IPS-18c (cell line): ENCODE results near the gene DEPDC1B.
"Not testable (repeated sequence)": the region's sequence is repeated elsewhere in the genome, so short reads cannot be mapped to it uniquely, and the experiment has no call there.

ENCODE experiments used
- H3K4me3 ChIP-seq: 2 replicates; pipeline ENCODE4 v1.7.0; 2013; ENCODE audit warnings: low read depth, mild to moderate bottlenecking, low read length, moderate library complexity; ENCODE audit not compliant: insufficient read depth
- H3K9me3 ChIP-seq: one replicate; pipeline ENCODE4 v1.6.1; 2013; ENCODE audit warnings: mild to moderate bottlenecking, low read length, moderate library complexity; ENCODE audit not compliant: control insufficient read depth, insufficient read depth

Gene DEPDC1B

DNA sequence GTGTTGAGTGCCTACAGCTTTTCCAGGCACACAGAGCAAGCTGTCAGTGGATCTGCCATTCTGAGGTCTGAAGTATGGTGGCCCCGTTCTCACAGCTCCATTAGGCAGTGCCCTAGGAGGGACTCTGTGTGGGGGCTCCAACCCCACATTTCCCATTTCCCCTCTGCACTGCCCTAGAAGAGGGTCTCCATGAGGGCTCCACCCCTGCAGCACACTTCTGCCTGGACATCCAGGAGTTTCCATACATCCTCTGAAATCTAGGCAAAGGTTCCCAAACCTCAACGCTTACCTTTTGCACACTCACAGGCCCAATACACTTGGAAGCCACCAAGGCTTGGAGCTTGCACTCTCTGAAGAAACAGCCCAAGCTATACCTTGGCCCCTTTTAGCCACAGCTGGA lies 131.3 kb downstream of the DEPDC1B start:
- Histone ChIP-seq H3K9me3 (peaks cover 8% of the 10 kb centered on the region), H3K4me3 (no peak overlapping the region)

DNA sequence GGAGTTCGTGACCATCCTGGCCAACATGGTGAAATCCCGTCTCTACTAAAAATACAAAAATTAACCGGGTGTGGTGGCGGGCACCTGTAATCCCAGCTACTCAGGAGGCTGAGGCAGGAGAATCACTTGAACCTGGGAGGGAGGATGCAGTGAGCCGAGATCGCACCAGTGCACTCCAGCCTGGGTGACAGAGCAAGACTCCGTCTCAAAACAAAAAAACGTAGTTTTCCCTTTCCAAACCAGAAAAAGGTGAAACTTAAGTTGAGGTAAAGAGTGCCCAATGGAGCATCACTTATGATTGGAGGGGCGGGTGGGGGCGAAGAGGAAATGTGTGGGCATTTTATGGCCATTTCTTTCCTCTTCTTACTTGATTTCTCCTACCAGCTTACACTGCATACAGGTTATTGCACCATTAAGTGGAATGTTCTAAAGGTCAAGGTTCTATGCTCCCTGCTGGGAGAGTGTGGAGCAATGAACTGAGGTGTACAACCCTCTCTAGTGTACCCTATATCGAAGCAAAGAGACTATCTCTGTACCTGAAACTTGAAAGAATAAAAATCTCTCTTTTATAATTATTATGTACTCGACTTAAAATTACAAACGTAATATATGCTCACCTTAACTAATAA lies 136.2 kb downstream of the DEPDC1B start:
- peaks cover 5% of the 10 kb centered on the region for H3K9me3 ChIP-seq
- no peak overlapping the region for H3K4me3 ChIP-seq

DNA sequence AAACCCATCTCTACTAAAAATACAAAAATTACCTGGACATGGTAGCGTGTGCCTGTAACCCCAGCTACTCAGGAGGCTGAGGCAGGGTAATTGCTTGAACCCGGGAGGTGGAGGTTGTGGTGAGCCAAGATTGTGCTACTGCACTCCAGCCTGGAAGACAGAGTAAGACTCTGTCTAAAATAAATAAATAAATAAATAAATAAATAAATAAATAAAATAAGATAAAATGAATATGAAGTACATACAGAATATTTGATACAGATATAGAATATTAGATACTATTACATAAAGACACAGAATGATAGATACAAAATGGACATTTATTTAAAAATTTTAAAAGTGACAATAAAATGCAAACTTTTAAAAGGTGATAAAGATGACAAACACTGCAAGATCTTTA lies 146.7 kb downstream of the DEPDC1B start:
- not testable (repeated sequence) for H3K4me3 ChIP-seq, H3K9me3 ChIP-seq

DNA sequence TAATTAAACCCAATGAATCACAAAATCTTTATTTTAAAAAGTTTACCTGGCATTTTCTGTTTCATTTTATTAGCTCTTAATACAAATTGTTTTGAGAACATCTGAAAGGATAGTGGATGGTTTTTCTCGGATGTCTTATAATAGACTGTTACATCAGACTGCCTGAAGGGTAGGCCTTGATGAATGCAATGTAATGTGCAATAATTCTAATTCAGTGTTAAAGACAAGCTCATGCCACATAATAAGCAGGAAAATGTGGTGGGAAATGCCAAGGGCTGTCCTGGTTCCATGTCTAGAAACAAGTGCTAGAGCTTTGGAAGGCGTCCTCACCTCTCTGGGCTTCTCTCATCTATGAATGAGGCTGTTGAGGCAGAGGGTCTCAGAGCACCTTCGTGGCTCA lies 148.1 kb downstream of the DEPDC1B start:
- peaks cover 2% of the 10 kb centered on the region for H3K9me3 ChIP-seq
- no peak overlapping the region for H3K4me3 ChIP-seq

DNA sequence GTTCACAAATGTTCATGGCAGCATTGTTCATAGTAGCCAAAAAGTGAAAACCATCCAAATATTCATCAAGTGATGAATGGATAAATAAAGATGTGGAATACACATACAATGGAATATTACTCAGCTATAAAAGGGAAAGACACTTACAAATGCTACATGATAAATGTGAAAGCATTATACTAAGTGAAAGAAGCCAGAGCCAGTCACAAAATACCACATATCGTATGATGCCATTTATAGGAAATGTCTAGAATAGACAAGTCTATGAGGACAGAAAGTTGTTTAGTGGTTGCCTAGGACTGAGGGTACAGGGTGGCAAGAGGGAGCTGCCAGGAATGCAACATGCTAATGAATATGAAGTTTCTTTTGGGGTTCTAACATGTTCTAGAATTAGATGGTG lies 148.7 kb downstream of the DEPDC1B start:
- no peak overlapping the region for H3K4me3 ChIP-seq

DNA sequence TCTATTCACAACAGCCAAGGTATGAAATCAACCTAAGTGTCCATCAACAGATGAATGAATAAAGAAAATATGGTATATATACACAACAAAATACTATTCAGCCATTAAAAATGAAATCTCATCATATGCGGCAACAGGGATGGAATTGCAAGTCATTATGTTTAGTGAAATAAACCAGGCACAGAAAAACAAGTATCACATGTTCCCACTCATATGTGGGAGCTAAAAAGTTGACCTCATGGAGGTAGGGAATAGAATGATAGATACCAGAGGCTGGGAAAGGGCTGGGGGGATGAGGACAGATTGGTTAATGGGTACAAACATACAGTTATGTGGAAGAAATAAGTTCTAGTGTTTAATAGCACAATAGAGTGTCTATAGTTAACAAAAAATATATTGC lies 149.7 kb downstream of the DEPDC1B start:
- H3K9me3 ChIP-seq: no peaks in the 10 kb centered on the region
- H3K4me3 ChIP-seq: no peak overlapping the region

More for the DNA sequence above, 148.7 kb downstream of the DEPDC1B start:
- no peaks in the 10 kb centered on the region for H3K9me3 ChIP-seq

DNA sequence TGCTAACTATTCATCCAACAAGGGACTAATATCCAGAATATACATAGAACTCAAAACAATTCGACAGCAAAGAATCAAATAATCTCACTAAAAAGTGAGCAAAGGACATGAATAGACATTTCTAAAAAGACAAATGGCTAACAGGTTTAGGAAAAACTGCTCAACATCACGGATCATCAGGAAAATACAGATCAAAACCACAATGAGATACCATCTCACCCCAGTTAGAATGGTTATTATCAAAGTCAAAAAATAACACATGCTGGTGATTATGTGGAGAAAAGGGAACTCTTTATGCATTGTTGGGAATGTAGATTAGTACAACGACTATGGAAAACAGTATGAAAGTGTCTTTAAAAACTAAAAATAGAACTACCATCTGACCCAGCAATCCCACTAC lies 150.1 kb downstream of the DEPDC1B start:
- Histone ChIP-seq H3K4me3 (no peak overlapping the region), H3K9me3 (no peaks in the 10 kb centered on the region)
